ENCODE measurements around the gene PREX1.

The PREX1 gene

GRCh38 chr20:48750376-48750775, 77.4 kb downstream of the PREX1 start:
- no peak for ATAC-seq
- TF ChIP-seq ZNF8 (CRISPR knock-in tag; IDR thresholded peaks at IDR 0.05) (no peak), ISL1 (CRISPR knock-in tag; IDR thresholded peaks at IDR 0.05) (no peak), ZFP3 (CRISPR knock-in tag; IDR thresholded peaks at IDR 0.05) (no peak), PATZ1 (CRISPR knock-in tag; IDR thresholded peaks at IDR 0.05; ENCODE audit: borderline replicate concordance) (no peak), TCF4 (CRISPR knock-in tag; IDR thresholded peaks at IDR 0.05; ENCODE audit: borderline replicate concordance) (no peak), TSHZ2 (CRISPR knock-in tag; IDR thresholded peaks at IDR 0.05) (no peak), OSR1 (CRISPR knock-in tag; IDR thresholded peaks at IDR 0.05) (no peak), ZNF70 (CRISPR knock-in tag; IDR thresholded peaks at IDR 0.05) (no peak), ZC3H10 (CRISPR knock-in tag; IDR thresholded peaks at IDR 0.05) (no peak)

DNA sequence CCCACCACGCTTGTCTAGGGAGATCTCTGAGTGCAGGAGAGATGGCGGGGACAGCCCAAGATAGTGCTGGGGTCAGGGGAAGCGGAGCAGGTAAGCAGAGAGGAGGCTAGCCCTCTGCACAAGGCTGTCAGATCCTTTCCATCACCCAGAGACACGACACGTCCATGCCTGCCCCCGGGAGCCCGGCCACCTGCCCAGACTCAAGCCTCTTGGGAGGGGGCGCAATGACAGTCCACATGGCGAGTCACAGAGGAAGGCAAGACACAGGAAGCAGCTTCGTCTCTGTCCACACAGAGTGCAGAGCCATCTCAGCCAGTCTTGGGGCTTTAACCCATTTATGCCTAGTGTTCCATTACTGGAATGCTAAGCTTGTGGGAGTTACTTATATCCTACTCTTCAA, 78.4 kb downstream of the PREX1 start:
- TF ChIP-seq RARB (CRISPR knock-in tag; IDR thresholded peaks at IDR 0.05), result no peak
- no peak for TF ChIP-seq ZFP30 (CRISPR knock-in tag; IDR thresholded peaks at IDR 0.05)
- no peak for TF ChIP-seq ZNF565 (CRISPR knock-in tag; conservative IDR thresholded peaks at IDR 0.05; ENCODE audit: low read depth)
- TF ChIP-seq TOX (CRISPR knock-in tag; IDR thresholded peaks at IDR 0.05; ENCODE audit: borderline replicate concordance), result no peak
- TF ChIP-seq OSR1 (CRISPR knock-in tag; IDR thresholded peaks at IDR 0.05), result no peak
- no peak for TF ChIP-seq CSDC2 (CRISPR knock-in tag; IDR thresholded peaks at IDR 0.05)
- TF ChIP-seq, protein P1, sequence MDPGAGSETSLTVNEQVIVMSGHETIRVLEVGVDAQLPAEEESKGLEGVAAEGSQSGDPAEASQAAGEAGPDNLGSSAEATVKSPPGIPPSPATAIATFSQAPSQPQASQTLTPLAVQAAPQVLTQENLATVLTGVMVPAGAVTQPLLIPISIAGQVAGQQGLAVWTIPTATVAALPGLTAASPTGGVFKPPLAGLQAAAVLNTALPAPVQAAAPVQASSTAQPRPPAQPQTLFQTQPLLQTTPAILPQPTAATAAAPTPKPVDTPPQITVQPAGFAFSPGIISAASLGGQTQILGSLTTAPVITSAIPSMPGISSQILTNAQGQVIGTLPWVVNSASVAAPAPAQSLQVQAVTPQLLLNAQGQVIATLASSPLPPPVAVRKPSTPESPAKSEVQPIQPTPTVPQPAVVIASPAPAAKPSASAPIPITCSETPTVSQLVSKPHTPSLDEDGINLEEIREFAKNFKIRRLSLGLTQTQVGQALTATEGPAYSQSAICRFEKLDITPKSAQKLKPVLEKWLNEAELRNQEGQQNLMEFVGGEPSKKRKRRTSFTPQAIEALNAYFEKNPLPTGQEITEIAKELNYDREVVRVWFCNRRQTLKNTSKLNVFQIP (CRISPR knock-in tag; IDR thresholded peaks at IDR 0.05; ENCODE audit: borderline replicate concordance, low read depth), result no peak
- no peak for TF ChIP-seq ISL1 (CRISPR knock-in tag; IDR thresholded peaks at IDR 0.05)
- TF ChIP-seq ARNTL (CRISPR knock-in tag; IDR thresholded peaks at IDR 0.05; ENCODE audit: borderline replicate concordance, low read depth), result no peak
- TF ChIP-seq TCF4 (CRISPR knock-in tag; IDR thresholded peaks at IDR 0.05; ENCODE audit: borderline replicate concordance), result no peak
- TF ChIP-seq PATZ1 (CRISPR knock-in tag; IDR thresholded peaks at IDR 0.05; ENCODE audit: borderline replicate concordance), result no peak
- TF ChIP-seq PPARA (CRISPR knock-in tag; IDR thresholded peaks at IDR 0.05; ENCODE audit: borderline replicate concordance), result no peak
- no peak for TF ChIP-seq ESRRG (CRISPR knock-in tag; IDR thresholded peaks at IDR 0.05)
- ATAC-seq, result no peak

DNA sequence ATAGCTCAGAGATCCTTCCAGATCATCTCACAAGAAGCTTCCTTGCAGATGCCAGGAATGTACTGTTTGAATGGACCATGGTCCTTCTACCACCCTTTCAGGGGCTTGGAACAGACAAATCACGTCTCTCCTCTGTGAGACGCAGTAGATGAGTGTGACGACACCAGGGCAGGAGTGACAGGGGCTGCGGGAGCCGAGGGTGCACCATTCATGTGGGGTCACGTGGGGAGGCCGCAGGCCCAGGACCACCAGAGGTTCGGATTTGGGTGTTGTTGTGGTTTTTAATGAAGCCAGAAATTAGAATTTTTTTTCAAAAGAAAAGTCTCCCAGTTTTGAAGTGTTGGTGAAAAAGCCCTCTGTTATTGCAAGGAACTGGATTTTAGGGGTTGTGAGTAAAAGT, 79.2 kb downstream of the PREX1 start:
- no peak for ATAC-seq
- TF ChIP-seq ESRRG (CRISPR knock-in tag; IDR thresholded peaks at IDR 0.05), result no peak
- TF ChIP-seq ZNF70 (CRISPR knock-in tag; IDR thresholded peaks at IDR 0.05), result no peak
- no peak for TF ChIP-seq TCF4 (CRISPR knock-in tag; IDR thresholded peaks at IDR 0.05; ENCODE audit: borderline replicate concordance)
- no peak for TF ChIP-seq TSHZ2 (CRISPR knock-in tag; IDR thresholded peaks at IDR 0.05)
- TF ChIP-seq CREB5 (CRISPR knock-in tag; IDR thresholded peaks at IDR 0.05; ENCODE audit: low read depth), result no peak
- TF ChIP-seq ISL1 (CRISPR knock-in tag; IDR thresholded peaks at IDR 0.05), result no peak
- TF ChIP-seq PATZ1 (CRISPR knock-in tag; IDR thresholded peaks at IDR 0.05; ENCODE audit: borderline replicate concordance), result no peak
- no peak for TF ChIP-seq ZFP3 (CRISPR knock-in tag; IDR thresholded peaks at IDR 0.05)
- no peak for TF ChIP-seq ZFP30 (CRISPR knock-in tag; IDR thresholded peaks at IDR 0.05)
